ENCODE results near the gene SLX9.

Gene SLX9

DNA sequence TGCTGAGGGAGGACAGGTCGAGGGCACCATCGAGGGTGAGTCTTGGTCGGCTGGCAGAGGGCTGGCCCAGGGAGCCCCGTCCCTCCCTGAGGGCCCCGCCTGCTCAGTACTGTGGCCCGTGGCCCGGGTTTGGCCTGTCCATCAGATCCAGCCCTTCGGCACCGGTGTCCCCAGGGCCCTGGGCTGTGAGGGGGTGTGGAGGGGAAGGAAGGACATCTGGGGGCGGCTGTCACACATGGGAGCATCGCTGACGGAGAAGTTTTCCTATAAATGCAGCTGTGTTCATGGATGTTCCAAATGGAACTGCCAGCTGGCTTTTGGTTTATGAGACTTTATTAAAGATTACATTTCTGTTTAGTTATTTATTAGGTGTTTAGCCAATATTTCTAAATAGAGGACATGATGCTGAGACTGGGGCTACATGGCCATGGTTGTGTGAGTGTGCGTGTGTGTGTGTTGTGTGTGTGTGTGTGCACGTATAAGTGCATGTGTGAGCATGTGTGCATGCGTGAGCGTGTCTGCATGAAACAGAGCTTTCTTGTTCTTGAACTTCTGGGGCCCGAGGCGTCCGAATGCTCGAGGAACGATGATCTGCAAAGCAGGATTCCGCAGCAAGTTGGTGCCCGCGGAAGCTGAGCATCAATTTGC, 54.3 kb downstream of the SLX9 start:
- DNase-seq = no peak

DNA sequence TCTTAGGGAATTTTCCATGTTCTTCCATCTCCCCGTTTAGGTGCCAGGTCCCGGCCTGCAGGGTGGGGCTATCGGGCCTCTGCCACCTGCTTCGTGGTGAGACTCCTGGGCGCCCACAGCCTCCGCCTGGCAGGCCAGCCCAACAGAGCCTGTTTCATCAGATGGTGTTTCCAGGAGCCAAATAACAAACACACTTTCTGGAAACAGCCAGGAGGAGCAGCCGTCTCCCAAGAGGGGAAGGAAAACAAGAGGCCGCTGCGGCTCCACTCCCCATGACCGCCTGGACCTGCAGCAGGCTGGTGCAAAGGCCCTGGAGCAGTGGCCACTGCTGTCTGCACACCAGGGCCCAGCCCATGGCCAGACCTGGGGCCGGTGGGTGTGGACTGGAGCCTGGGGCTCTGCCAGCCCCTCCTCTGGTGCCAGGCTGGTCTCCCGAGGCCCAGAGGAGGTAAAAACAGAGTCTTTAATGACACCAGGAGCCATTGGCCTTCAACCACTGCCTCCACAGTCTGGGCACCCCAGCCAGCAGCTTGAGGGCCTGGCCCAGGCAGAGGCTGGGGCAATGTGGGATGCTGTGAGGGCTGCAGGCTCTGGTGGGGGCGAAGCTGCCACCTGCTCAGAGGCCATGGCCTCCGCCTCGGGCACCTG, 55.0 kb downstream of the SLX9 start:
- DNase-seq = no peak

DNA sequence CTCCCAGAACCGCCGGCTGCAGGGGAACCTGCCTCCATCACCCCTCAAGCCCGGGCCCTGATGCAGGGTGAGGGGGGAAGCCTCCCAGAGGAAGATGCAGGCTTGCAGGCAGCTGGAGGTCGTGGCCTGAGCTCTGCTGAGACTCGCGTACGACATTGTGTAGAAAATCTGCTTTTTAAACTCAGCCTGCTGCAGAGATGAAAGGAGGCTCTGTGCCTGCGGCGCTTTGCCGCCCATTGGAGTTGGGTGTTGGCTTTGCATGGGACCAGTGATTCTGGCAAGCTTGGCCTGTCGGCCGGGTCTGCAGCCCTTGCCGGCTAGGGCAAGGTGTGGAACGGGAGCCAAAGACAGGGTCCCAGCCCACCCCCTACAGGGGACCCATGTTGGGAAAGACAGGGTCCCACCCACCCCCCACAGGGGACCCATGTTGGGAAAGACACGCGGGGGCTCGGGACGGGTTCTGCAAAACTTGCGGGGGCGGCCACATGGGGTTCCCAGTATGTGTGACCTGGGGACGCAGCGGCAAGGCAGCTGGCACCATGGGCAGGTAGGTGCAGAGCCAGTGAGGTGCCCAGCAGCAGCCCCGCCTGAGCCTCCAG, 55.6 kb downstream of the SLX9 start:
- no peak for DNase-seq

DNA sequence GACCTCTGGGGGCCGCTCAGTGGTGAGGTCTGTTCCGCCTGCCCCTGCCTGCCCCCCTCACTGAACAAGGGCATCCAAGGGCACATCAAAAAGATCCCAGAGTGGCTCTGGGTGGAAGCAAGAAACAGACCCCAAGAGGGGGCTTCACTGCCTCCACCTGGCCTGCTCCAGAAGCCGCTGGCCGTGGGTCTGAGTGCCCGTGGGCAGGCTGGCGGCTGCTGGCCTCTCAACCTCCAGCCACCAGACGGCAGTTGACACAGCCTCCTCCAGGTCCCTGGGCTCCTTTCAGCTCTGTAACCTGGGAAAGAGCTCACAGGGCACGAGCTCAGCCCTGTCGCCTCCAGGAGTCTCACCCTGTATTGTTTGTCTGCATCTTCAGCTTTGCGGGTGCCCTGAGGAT, 56.3 kb downstream of the SLX9 start:
- no peak for DNase-seq

DNA sequence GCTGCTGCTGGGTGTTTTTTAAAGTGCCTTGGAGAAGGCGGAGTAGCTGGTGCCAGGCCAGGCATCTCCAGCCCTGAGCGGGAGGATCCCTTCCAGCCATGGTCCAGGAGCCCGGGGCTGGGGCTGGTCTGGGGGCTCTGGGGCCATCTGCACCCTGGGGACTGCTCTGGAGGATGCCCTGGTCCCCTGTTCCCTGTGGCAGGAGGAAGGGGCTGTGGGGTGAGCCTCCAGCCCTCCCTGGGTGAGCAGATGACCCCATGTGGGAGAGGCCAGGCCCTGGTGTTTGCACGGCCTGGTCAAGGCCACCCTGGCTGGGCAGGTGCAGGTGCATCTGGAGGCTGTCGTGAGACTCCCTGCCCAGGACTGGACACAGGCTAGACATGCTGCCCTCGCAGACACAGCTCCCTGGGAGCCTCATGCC, 56.7 kb downstream of the SLX9 start:
- DNase-seq = no peak

DNA sequence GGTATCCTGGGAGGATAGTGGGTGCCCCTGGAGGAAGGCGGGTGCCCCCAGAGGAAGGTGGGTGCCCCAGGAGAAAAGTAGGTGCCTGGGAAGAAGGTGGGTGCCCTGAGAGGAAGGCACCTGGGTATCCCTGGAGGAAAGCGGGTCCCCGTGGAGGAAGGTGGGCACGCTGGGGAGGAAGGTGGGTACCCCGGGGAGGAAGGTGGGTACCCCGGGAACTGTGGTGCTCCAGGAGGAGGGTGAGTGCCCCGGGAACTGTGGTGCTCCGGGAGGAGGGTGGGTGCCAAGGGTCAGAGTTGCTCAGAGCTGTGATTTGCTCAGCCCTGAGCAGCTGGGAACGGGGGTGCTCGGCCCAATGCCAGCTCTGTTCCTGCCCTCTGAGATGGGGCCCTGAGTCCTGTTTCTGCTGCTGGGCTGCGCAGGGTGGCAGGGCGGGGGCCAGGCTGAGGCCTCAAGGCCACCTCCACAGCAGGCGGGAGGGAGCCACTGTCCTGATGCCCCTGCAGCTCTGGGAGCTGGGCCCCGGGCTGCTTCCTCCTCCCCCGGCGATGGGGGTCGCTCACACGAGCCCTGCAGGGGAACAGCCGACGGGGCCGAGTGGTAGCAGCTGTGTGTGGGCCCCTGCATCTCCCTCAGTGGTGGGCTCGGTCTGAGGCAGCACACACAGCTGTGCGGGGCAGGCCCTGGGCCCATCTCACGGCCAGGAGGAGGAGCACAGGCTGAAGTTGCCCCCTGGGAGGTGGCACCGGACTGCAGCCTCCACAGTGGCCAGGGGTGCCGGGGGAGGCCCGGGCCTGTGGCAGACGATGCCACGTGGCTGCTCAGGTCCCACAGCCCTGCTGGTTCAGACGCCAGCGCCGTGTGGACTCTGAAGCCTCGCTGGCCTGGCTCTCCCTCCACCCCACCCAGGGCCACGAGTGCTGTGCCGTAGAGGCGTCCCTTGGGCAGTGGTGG, 57.4 kb downstream of the SLX9 start:
- DNase-seq = no peak

DNA sequence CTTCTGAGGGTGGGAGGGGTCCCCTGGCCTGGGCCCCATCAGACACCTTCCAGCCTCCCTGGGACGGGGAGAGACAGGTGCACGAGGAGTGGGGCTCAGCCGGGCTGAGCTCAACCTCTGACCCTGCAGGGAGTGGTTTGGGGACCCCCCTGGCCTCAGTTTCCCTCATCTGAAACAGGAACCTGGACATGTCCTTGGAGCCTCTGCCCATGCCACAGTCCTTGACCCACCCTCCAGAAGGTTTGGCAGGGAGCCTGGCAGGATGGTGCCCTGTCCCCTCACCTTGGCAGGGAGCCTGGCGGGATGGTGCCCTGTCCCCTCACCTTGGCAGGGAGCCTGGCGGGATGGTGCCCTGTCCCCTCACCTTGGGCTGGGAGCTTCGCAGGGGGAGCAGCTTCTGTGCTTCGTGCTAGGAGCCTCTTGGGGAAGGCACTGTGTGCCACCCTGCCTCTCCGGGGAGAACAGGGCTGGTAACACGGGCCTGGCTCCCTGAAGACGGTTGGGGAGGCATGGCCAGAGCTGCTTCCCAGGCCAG, 58.3 kb downstream of the SLX9 start:
- DNase-seq = no peak

DNA sequence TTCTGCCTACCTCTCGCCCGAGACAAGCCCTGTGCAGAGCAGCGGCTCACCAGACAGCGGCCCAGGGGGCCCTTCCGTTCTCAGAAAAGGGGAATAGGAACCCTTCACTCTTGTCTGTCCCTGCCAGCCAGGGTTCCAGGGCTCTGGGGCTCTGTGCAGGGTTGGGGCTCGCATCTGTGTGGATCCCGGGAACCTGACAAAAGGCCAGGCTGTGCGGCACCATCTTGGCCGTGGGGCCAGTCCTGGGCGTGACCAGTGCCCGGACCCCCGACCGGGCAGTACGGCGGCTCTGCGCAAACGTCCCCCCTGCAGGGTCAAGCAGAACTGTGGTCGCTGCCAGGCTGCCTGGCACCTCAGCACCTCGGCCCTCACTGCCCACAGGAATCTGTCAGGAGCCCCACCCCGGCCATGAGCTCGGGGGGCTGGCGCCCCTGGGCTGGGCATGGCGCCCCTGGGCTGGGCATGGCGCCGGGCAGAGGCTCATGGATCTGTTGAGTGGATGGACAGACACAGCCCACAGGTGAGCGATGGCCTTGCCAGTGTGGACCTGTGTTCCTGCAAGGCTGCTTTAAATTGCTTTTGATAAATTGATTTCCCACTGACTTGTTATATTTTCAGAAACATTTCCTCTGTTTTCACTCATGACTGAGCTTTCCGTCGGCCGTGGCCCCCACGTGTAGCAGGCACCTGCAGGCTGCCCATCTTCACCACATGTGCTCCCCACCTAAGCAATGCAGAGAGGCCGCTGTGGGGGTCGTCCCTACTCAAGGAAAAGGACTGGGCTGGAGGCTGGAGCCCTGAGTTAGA, 59.0 kb downstream of the SLX9 start:
- no peak for DNase-seq

DNA sequence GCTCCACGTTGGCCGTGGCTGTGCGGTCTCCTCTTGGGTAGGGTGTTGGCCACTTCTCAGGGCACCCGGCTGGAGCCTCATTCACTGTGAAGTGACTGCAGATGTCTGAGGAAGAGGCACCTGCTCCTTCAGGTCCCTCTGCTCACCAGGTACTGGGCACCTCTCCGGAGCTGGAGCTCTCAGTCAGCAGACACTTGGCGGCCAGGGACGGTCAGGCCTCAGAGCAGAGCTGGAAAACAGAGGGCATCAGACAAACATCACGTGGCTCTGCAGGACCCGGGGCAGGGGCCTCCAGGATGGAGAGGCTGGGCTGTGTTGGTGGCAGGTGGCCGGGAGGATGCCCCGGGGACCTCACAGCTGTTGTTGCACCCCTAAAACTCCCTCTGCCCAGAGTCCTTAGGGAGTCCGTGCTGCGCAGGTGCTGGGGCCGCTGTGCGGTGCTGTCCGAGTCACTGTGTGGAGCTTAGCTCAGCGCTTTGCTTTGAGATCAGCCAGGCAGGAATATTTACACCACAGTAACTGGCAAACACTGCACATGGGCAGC, 59.7 kb downstream of the SLX9 start:
- no peak for DNase-seq

DNA sequence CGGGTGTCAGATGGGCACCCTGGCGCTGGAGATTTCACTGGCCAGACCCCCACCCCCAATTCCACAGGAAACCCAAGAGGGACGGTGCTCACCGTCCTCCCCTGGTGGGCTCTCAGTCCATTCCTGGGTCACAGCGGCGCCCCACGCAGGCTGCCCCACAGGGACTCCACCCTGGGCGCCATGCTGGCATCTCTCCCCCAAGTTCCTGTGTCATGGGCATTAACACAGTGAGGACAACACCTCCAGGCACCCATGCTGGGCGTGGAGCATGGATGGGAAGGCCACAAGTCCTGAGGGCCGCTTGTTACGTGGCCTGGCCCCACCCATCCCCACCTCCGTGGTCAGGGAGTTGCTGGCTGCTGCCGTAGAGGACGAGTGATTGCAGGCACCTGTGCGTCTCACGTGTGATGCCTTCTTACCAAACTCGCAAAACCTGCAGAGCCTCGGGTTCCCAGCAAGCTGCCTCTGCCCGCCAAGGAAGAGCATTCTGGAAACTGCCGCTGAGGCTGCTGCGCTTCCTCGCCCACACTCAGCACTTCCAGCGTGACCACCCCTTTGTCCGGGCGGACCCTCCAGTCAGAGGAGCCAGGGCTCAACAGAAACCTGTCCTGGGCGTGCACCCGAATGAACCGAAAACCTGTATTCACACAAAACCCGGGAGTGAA, 60.3 kb downstream of the SLX9 start:
- no peak for DNase-seq

DNA sequence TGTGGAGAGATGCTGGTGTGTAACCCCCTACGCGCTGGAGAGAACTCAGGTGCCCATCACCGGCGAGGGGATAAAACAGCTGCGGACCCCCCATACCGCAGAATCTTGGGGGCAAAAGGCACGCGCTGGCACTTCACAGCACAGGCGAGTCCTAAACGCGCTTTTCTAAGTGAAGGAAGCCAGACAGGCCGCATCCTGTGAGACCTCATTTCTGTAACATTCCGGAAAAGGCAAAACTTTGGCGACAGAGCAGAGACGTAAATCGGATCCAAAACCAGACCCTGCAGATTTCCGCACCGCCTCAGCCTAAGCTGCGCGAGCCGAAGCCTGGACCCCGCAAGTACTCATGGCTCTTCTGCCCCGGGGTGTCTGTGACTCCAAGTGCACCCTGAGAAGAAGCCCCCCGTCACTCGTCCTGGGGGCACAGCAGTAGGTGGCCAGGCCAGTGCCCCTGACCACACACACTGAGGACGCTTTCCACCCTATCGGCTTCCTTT, 60.9 kb downstream of the SLX9 start:
- no peak for DNase-seq

DNA sequence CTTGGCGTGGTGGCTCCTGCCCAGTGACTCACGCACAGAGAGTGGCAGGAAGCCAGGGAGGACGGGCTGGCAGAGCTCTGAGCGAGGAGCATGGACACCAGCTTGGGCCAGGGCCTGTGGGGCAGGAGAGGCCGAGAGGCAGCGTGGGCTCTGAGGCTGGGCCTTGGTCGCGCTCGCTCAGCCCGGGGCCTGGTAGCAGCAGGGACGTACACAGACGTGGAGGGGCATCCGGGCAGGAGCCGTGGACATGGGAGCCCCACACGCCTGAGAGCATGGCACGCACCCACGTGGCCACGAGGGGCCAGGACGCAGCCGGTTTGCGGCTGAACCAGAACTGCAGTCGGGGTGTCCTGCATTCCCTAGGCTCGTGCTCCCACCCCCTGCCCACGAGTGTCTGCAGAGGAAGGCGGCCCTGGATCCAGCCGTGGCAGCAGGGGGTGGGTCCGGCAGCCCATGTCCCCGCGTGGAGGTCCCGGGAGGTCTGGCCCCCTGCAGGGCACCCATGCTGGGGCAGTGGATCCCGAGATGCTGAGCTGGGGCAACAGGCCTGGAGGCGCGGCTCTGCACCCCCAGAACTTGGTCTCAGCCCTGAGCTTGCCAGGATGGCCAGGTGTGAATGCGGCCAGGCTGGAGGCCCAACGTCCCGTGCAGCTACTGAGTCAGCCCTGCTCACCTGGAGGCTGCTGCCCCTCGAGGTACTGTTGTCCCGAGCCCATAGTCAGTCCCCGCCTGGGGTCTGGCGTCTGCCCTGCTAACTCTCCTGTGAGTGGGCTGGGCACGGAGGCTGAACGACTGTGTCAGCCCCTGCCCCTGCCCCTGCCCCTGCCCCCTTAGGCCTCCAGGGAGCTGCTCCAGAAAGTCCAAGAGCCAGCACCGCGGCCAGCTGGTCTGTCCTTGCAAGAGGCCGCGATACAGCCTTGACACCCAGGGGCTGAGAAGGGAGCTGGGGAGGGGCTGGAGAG, 61.6 kb downstream of the SLX9 start:
- DNase-seq = no peak

DNA sequence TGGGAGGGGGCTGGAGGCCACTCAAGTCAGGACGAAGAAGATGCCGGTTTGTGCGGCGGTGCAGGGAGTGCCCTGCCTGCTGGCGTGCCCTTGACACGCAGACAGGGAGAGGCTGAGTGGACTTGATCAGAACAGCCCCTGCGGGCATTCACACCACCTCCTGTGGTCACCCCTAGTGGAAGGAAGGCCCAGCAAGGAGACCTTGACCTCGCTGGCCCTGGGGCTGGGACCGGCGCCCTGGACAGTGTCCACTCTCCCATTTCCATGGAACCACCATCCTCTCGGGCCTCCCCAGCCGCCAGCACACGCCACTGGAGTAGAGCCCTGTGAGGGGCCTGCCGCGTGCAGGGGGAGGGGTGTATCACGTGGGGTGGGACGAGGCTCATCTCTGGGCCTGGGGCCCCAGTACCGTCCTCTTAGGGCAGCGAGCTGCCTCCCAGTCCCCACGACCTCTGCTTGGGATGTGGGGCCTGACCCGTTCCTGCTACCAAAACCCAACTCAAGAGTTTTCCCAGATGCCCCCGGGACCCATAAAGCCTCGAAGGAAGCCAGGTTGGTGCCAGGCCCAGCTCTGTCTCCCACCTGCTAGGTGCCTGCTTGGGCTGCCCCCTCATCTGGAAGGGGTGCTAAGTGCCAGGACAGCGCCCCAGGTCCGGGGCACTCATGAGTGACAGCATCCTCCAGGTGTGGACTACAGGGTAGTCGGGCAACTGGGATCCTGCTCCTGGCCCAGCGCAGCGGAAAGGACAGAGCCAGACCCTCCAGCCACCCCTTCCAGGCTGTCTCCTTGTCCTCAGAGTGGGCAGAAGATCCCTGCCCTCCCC, 62.8 kb downstream of the SLX9 start:
- no peak for DNase-seq

DNA sequence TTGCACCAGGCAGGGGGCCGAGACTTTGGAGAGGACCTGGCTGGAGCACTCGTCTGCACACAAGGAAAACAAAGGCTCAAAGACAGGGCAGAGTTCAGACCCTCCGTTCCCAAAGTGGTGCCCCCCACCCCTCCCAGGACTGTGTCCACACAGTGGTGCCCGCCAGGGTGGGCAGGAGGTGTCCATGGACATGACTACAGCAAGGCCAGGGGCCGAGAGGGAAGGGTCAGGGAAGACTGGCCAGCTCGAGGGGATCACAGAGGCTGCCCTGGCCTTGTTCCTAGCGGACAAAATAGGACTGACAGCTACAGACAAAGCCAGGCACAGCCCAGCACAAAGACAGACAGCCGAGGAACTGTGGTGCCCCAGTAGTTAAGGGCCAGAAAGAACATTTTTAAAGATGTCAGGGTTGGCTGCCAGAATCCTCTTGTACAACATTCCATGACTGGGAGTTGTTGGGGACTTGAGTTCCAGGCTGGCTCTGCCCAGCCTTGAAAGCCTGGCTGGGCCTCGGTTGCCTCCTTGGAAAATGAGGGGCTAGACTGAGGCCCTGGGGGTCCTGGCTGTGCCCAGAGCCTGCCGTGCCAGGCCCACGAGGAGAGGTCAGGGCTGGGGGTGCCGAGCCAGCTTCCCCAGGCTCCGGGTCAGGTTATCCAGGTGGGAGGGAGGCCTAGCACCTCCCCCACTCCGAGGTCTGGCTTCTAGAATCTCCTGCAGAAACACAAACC, 63.7 kb downstream of the SLX9 start:
- DNase-seq = no peak

DNA sequence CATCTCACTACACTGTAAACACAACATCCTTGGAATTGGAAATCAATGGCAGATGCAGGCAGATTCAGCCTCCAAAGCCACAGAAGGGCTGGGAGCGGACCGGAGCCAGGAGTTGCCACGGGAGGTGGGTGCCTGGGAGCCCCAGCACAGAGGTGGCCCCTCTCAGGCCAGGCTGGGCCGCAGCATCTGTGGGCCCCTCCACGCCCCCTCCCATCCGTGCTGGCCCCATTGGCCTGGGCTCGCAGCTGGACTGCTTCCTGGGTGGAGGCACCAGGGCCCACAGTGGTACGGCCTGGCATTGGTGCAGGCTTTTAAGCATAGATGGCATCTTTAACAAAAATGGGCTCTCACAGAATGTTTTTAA, 64.2 kb downstream of the SLX9 start:
- no peak for DNase-seq

DNA sequence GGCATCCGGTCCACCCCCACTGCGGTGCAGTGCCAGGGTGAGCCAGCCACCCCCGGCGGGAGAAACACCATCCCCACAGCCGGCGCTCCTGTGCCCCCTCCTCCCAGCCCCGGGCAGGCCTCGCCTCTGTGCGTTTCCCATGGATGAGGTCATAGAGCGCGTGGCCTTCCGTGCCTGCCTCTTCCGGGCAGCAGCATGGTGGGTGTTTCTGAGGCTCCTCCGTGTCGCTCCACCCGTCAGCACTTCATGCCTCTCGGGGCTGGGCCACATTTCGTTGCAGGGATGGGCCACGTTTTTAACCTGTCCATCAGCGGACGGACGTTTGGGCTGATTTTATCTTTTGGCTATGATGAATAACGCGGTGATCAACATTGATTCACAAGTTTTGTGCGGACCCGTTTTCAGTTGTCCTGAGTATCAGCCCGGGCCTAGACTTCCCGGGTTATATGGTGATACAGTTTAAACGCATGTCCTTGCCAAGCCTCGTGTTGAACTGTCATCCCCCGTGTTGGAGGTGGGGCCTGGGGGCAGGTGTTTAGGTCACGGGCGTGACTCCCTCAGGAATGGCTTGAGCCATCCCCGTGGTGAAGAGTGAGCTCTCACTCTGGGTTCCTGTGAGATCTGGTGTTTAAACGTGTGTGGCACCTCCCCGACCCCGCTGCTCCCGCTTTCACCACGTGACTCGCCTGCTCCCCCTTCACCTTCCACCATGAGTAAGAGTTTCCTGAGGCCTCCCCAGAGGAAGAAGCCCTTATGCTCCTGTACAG, 64.8 kb downstream of the SLX9 start:
- no peak for DNase-seq

DNA sequence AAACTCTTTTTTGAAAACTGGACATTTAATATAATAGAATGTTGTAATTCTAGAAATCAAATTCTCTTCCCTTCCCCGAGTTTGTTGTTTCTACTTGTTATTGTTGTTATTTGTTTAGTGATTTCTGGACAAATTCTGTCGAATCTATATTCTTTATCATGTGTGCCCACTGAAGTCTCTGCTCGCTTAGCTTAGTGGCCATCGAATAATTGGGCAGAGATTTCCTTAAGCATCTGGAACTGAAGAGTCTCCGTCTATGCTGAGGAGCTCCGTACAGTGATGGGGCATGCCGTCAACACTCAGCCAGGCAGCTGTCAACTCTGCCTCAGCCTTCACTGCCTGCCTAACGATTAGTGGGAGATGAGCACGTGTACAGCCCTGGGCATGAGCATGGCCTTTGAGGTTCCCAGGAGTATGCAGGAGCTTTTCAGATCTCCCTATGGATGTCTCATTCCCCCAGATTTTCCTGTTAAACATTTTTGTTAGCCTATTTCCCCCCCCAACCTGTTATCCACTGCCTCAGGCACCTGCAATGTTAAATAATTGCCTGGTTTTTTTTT, 66.8 kb downstream of the SLX9 start:
- no peak for DNase-seq
